NCI-H748 (cell line): ENCODE results near the gene METRN.

ENCODE experiments used
- DNase-seq: peaks from one replicate; lab custom pipeline; 2025; ENCODE audit not compliant: unreplicated experiment; lab: John Stamatoyannopoulos, UW

Gene METRN

DNA sequence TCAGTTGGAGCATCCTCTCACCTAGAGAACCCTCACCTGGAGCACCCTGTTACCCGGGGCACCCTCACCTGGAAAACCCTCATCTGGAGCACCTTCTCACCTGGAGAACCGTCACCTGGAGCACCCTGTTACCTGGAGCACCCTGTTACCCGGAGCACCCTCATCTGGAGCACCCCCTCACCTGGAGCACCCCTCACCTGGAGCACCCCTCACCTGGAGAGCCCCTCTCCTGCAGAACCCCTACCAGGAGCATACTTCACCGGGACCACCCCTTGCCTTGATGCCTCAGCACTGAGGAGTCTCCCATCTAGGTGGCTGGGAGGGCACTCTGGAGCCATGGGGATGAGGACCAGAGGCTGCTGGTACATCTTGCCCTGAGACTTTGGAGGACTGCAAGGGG is 6.0 kb upstream of the METRN start:
- DNase-seq = no peak

DNA sequence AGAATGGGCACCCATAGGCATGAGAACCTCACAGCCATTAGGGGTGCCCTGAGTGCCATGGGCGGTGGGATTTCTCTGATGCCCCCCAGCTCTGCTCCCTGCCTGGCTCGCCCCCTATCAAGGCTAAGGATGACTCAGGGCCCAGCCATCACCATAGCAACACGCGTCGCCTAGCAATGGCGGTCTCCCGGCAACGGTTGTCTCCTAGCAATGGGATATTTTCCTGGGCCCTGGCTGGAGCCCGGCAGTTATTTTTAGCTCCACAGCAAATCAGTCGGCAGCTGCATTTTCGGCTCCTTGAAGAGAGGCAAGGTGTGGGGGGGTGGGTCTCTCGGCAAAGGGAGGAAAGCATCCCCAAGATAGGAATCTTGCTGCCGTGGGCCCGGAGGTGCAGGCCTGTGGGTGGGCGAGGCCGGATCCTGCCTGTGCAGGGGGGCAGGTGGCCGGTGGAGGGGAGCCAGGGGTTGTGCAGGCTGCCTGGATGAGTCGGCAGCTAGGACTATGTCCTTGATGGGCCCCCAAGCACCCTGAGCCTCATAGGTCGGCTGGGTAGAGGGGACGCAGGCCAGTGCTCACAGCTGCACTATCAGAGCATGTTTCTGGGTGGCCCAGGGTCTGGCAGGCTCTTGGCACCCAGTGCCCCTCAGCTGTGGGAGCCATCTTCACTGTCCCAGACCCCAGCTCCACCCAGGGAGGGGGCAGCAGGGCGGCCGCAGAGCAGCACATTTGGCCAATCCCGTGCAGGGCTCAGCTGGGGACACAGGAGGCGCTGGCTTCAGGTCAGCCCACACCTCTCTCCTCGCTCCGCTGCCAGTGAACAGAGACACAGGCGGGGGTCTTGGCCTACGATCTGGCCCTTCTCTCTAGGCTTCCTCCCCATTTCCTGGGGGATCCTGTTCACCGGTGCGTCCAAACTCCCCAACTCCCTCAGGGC is 5.1 kb upstream of the METRN start:
- DNase-seq = peak; percentile 92

DNA sequence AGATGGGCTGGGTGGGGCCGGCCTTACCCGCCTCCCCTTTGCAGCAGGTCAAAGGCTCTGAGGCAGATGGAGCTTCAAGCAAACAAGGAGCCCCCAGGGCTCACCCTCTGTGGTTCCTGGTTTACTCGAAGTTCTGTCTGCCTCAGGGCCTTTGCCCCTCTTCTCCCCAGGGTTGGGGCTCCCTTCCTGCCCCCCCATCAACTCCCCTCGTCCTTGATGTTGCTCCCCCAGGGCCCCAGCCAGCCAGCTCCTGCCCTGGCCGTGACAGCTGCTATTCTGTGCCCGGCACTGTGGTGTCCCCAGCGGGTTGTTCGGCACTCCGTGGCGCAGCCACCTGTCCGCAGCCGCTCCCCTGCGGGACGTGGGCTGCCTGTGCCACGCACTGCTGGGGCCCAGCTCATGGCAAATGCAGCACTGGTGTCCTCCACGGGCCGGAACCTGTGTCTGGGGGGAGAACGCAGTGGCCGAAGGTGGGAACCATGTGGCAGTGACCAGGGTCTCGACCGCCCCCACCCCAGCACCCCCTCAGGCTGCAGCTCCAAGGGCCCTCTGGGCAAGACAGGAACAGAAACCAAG is 4.3 kb upstream of the METRN start:
- DNase-seq = no peak

DNA sequence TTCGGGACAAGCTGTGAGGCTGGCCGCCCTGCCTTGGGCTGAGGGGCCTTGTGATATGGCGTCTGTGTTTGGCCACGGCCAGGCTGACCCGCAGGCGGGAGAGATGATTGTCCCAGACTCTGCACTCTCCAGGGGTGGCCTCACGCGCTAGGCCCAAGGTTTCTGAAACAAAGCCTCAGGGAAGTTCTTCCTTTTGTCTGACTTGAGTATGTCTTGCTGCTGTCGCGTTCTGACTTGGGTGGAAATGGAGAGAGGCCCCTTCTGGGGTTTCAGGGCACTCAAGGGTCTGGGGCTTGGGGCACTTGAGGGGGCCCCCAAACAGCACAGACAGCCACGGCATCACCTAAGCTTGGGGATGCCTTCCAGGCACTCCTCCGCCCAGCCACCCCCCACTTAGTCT is 3.8 kb upstream of the METRN start:
- DNase-seq = no peak

DNA sequence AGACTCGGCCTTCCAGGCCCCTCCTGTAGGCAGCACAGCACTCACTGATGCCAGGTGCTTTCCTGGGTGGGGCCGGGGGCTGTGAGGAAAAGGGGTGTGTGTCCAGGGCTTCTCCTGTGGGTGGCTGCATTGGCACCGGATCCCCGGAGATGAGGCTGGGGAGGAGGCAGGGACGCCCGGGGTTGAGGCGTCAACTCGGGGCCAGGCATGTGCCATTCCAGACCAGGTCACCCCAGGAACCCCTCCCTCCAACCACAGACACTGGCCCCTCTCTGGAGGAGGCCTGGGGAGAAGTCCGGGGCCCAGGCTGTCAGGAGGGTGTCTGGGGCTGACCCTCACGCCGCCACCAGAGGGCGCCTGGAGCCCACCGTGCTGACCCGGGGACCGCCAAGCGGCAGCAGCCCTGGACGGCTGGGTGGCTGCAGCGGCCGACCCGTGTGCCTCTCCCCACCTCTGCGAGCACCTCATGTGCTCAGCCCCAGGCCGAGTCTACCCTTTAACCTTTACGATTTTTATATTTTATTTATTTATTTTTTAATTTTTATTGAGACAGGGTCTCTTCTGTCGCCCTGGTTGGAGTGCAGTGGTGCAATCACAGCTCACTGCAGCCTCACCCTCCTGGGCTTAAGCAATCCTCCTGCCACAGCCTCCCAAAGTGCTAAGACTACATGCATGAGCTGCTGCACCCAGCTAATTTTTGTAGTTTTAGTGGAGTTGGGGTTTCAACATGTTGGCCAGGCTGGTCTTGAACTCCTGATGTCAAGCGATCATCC is 3.2 kb upstream of the METRN start:
- peak; percentile 62 for DNase-seq

DNA sequence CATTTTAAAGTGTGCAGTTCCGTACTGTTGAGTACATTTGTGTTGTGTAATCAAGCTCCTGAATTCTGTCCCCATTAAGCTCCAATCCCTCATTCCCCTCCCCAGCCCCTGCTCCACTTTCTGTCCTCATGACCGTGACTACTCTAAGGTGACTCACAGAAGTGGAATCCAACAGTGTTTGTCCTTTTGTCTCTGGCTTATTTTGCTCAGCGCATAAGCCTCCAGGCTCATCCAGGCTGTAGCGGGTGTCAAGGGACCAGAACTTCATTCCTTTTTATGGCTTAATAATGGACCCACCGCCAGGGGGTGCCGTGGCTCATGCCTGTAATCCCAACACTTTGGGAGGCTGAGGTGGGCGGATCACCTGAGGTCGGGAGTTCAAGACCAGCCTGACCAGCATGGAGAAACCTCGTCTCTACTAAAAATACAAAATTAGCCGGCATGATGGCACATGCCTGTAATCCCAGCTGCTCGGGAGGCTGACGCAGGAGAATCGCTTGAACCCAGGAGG is 2.1 kb upstream of the METRN start:
- peak; percentile 44 for DNase-seq

DNA sequence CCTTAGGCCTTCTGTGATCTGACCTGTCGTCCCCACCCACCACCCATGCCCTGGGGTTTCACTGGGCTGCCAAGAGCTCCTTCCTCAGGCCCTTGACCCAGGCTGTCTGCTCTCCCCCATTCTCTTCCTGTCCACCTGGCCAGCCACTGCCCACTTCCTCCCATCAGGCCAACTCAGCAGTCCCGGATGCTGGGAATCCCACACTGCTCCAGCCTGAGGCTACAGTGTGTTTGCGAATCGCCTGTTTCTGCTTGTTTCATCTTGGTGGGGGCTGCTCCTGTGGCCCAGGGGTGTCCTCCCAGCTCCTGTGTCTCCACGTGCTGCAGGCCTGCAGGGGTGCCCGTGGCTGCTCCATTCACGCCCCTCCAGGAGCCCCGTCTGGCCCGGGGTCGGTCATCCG is 839 bp upstream of the METRN start:
- no peak for DNase-seq

DNA sequence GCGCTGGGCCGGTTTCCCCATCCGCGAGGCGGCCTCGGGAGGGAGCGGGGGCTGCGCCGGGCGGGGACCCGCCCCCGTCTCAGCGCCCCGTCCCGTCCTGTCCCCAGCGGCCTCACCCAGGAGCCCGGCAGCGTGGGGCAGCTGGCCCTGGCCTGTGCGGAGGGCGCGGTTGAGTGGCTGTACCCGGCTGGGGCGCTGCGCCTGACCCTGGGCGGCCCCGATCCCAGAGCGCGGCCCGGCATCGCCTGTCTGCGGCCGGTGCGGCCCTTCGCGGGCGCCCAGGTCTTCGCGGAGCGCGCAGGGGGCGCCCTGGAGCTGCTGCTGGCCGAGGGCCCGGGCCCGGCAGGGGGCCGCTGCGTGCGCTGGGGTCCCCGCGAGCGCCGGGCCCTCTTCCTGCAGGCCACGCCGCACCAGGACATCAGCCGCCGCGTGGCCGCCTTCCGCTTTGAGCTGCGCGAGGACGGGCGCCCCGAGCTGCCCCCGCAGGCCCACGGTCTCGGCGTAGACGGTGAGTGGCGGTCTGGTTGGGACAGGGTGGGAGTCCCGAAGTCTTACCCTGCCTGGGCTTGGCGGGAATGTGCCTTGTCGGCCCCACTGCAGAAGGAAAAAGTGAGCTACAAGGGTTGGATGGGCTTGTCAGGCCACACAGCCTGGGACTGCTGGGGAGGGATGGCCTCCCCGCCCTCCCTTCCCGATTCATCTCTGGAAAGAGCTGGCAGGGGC is 720 bp downstream of the METRN start:
- DNase-seq = peak; percentile 37

DNA sequence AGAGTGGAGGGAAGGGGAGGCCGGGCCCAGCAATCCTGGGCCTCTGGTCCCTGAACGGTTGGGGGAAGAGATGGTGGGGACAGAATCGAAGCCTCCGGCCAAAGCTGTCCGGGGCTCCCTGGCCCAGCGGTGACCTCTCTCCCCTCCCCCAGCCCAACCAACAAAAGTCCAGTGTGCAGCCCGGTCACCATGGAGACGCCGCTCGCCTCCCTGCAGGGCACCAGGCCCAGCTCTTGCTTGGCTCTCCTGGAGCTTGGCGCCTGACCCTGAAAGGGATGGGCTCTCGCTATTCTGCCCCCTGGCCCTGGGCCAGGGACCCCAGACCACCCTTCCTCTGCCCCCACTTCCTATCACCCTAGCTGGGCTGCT is 1.3 kb downstream of the METRN start:
- DNase-seq = peak; percentile 55

DNA sequence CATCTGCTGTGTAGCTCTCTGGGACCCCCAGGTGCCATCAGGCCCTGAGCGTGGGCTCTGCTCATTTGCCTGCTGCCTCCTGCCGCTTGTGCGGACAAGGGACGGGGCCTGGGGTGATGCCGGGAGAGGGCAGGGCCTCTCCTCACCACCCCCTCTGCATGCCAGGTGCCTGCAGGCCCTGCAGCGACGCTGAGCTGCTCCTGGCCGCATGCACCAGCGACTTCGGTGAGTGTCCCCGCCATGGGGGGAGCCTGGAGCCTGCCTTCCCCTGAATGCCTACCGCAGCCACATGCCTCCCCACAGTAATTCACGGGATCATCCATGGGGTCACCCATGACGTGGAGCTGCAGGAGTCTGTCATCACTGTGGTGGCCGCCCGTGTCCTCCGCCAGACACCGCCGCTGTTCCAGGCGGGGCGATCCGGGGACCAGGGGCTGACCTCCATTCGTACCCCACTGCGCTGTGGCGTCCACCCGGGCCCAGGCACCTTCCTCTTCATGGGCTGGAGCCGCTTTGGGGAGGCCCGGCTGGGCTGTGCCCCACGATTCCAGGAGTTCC is 1.9 kb downstream of the METRN start:
- DNase-seq = no peak

DNA sequence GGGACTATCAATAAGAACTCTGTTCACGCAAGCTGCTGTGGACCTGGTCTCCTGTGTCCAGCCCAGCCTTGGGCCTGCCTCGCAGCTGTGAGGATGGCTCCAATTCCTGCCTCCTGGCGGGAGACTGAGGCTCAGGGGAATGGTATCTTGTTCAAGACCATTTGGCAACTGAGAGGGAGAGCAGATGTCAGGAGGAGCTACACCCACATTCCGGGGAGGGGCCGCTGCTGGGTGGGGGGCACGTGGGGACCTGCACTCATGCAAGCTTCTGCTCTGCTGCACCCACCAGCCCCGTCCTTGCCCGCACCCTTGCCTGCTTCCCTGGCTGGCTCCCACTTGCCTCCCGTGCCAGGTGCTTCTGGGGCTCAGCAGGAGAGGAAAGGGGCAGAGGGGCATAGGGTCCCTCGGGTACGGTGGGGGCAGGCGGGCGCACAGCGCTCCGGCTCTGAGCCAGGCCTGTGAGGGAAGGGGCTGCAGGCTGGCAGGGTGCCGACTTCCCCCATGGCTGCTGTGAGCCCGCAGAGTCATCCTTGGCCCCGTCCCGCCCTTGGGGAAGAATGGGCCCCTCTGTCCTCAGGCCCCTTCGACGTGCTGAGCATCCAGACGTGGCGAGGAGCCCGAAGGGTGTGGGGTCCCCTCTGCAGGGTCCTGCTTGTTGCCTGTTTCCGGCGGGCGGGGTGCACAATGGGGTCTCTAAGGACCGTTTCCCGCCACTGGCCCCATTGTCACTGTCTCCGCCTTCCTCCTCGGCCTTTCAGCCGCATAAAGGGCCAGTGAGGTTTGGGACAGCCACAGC is 2.7 kb downstream of the METRN start:
- no peak for DNase-seq

DNA sequence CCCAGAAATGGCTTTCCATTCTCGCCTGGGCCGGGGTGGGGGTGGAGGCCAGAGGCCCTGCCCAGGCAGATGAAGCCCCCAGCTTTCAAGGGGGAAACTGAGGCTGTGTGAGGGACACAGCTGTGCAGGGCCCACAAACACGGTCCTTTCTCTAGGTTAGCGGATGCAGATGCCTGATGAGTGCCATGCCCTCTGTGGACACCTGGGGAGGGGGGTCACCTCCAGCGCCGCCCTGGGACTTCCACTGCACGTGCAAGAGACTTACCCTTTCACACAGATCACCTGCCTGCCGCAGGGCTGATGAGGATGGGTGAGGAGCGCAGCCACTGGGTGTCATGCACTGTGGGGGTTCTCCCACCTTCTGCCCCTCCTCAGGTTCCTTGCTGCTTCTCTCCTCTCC is 3.5 kb downstream of the METRN start:
- DNase-seq = no peak

DNA sequence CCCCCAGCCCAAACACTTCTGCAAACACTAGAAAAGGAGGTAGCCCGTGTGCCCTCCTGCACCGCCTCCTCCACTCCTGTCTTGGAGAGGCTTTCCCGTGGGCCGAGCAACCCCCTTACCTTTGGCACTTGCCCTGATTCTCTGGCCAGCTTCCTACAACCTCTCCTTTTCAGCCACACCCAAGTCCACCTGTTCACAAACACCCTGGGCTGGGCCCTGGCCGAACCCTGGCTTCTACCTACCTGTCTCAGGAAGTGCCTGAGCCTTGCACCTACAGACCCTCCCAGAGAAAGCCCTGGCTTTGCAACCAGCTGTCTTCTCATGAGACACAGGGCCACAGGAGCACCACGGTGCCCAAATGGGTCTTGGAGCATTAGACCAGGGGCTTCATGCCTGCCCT is 4.0 kb downstream of the METRN start:
- DNase-seq = no peak

DNA sequence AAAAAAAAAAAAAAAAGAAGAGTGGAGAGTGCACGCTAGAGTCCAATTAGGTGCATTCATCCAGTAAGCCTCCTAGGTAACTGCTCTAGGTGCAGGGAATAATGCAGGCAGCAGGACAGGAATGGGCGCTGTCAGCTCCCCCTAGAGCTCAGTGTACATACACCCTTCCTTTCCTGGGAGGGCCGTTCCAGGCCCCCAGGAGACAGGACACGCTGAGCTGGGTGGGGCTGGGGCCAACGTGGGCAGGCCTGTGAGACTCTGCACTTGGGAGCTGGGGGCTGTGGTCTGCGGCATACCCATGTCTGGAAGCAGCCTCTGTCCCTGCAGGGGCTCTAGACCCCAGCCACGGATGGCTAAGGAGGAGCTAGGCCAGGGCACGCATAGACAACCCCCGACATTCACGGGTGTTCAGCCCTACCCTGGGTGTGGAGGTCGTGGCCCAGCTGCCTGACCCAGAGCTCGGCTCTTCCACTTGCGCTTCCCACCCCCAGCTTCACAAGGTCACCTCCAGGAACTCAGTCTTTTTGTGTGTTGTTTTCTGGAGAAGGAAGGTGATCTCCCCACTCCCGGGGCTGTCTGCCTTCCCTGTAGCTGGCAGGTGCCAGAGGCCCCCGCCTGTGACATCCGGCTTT is 5.0 kb downstream of the METRN start:
- peak; percentile 29 for DNase-seq

DNA sequence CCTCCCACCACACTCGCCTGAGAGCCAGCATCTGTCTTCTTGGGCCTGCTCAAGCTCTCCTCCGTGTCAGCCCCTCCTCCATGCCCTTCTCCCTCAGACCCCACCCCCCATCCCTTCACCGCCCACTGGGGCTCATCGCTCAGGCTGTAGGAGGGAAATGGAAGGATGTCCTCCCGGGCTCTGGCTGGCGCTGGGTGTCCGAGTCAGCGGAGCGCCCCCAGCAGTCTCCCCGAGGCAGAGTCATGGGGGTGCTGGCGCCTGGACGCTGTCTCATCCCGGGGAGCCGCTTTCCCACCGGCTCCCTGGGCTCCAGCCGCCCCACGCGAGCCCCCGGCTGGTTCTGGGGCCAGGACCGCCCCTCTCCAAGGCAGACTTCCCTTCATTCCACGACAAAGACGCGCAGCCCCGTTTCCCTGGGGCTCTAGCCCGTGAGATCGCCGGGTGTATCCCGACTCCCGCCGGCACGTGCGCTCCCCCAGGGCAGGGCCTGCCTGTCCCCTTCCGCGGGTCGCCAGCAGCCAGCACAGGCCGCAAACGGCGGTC is 5.6 kb downstream of the METRN start:
- peak; percentile 74 for DNase-seq

DNA sequence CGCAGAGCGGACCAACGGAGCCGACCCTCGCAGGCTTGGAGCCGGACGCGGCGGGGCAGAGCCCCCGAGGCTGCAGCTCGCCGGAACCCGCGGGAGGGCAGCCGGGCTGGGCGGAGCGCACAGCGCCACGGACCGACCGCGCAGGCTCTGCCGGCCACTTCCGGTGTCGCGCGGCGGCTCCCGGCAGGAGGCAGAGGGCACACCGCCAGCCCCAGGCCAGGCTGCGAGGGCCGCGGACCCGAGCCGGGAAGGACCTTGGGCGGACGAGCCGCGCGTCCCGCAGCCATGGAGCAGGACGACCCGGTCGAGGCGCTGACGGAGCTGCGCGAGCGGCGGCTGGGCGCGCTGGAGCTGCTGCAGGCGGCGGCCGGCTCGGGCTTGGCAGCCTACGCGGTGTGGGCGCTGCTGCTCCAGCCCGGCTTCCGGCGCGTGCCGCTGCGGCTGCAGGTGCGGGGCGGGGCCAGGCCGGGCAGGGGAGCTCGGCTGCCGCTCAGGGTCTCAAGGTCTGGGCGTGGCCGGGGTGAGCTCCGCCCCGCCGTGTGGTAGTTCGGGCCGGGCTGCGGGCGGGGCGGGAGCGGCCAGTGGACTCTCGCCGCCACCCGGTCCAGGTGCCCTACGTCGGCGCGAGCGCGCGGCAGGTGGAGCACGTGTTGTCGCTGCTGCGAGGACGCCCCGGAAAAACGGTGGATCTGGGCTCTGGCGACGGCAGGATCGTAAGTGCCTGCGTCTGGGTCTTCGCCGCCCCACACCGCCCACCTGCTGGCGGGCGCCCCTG is 6.3 kb downstream of the METRN start, which contains the start of gene ANTKMT:
Gene ANTKMT, plus strand, starts transcription at position 157 of the 775 bp plus-strand sequence. Its CDS starts 129 bp downstream, at position 286.
- DNase-seq = peak; percentile 91

DNA sequence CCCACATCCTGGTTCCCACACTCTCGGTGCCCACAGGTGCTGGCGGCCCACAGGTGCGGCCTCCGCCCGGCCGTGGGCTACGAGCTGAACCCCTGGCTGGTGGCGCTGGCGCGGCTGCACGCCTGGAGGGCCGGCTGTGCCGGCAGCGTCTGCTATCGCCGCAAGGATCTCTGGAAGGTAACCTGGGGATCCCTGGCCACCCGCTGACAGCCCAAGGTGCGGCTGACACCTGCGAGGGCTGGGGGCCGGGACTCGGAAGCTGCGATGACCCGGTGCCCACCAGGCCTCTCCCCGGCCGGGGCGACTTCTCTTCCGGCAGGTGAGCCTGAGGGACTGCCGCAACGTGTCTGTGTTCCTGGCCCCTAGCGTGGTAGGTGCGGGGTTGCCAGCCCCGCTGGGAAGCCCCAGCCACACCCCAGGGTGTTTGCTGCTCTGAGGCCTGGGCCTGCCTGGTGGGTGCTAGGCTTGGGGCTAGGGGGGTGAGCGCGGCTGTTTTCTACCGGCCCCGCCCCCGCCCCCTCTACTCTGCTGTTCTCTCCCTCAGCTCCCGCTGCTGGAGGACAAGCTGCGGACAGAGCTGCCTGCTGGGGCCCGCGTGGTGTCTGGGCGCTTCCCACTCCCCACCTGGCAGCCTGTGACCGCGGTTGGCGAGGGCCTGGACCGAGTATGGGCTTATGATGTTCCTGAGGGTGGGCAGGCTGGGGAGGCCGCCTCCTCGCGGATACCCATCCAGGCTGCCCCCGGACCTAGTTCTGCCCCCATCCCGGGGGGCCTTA is 7.0 kb downstream of the METRN start:
- peak; percentile 23 for DNase-seq
